Ammon's horn (tissue), 1 donor: Measurements from ENCODE around the gene GIPC2.
"Not testable (repeated sequence)": the region's sequence is repeated elsewhere in the genome, so short reads cannot be mapped to it uniquely, and the experiment has no call there.

ENCODE experiments used
- DNase-seq: peaks from one replicate; pipeline ENCODE4 v3.0.0-alpha.2; 2016; ENCODE audit warnings: low spot score

The GIPC2 gene, protein sequence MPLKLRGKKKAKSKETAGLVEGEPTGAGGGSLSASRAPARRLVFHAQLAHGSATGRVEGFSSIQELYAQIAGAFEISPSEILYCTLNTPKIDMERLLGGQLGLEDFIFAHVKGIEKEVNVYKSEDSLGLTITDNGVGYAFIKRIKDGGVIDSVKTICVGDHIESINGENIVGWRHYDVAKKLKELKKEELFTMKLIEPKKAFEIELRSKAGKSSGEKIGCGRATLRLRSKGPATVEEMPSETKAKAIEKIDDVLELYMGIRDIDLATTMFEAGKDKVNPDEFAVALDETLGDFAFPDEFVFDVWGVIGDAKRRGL

DNA sequence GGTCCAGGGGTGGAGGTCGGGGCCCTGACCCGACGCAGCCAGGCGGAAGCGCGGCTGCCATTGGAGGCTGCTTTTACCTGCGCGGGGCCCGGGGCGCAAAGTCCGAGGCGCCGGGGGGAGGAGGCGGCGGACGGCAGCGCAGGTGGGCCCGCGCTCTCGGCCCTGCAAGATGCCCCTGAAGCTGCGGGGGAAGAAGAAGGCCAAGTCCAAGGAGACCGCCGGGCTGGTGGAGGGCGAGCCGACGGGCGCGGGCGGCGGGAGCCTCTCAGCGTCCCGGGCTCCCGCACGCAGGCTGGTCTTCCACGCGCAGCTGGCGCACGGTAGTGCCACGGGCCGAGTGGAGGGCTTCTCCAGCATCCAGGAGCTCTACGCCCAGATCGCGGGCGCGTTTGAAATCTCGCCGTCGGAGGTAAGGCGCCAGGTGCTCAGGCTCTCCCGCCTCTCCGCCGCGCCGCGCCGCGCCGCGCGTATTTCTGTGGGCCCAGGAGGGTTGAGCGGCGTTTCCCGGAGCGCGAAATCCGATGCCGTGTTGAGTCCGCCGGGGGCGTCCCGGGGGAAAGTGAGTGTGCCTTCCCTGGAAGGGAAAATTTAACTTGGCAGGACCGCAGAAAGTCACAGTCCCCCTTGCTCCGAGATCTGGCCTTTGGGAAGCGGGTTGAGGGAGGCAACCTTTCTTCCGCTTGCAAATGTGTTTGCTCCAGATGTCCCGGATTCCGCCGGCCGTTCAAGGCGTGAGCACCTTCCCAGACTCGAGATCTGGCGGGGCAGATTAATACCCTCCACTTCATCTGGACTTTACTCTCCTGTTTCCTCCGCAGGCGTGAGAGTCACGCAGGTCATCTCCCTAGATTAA is at the start of gene GIPC2:
GIPC2 (plus strand) TSS at position 41 of the 853 bp plus-strand sequence; CDS start at position 170, 129 bp downstream.
- no peak for DNase-seq

DNA sequence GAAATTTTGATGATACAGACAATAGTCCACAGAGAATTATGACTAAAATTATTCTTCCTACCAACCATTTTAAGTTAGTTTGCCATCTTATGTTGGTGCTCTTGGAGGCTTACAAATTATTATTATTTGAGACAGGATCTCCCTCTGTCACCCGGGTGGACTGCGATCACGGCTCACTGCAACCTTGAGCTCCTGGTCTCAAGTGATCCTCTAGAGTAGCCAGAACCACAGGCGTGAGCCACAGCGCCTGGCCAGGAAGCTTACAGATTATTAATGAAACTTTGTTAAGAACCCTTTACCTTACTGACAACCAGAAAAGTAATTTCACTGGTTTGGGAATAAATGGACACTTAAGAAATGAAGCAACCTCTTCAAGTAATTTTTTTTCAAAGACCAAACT is 49.0 kb upstream of the GIPC2 start:
- no peak for DNase-seq

DNA sequence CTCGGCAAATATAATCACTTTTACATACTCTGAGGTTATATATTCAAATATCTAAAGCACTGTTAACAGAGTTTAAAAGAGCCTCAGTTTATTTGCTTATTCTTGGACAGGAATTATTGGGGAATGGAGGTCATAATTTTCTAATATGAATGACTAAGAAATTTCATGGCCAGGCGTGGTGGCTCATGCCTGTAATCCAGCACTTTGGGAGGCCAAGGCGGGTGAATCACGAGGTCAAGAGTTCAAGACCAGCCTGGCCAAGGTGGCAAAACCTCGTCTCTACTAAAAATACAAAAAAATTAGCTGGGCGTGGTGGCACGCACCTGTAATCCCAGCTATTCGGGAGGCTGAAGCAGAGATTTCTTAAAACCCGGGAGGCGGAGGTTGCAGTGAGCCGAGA is 45.2 kb upstream of the GIPC2 start:
- DNase-seq, result not testable (repeated sequence)

DNA sequence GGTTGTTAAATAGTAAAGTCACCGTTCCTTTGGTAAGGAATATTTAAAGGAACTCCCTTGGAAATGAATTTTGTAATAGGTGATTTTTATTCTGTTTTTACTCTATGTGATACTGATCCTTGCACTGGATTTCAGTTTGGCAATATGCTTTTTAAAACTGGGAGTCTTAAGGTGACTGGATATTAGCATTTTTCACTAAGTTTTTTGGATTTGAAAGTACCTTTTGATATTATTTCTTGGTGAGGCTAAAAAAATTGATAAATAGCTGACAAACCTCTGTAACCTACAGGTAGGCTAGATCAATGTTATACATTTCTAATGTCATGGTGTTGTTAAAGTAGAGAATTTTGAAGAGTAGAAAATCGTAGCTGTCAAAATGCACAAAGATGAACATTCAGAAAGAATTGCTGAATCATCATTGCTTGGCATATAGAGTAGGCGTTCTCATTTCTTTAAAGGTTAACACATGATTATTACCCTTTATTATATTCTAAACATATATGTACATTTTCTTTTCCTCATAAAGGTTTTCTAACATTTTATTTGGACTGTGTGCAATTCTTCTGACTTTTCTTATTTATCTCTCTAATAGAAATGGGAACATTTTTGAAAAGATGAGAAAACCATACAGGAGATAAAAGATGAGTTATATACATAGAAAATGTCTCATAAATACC is 42.6 kb upstream of the GIPC2 start:
- no peak for DNase-seq

DNA sequence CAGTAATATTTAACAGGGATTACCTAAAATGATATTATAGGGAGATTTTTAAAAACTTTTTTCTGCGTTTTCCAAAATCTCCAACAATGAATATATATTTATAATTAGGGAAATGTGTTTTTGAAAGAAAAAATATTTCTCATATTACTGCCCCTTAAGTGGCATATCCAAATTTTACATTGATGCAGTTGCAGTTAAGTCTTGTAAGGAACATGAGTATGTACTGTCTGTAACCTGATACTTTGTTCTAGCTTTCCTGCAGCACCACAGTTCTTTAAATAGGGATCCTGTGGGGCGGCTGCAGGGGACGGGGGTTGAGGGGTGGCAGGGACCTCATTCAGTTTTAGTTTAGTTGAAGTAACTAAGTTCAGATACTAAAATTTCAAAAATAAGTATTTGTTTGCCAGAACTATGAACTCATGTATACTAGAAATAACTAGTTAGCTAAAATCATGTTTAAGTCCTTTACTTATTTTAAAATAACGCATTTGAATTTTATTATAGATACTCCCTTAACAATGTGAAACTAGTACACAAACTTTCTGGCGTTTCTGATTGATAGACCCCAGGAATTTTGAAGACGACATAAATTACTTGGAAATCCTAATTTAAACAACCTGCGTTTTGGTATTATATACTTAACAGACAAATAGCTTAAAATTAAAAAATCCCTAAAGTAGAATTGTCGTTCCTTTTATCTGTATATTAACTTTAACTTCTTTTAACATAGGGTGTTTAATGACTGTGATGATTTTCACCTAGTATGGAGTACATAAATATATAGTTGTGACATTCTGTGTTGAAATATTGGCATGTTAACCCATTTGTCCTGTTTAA is 41.7 kb upstream of the GIPC2 start:
- peak; percentile 50 for DNase-seq

DNA sequence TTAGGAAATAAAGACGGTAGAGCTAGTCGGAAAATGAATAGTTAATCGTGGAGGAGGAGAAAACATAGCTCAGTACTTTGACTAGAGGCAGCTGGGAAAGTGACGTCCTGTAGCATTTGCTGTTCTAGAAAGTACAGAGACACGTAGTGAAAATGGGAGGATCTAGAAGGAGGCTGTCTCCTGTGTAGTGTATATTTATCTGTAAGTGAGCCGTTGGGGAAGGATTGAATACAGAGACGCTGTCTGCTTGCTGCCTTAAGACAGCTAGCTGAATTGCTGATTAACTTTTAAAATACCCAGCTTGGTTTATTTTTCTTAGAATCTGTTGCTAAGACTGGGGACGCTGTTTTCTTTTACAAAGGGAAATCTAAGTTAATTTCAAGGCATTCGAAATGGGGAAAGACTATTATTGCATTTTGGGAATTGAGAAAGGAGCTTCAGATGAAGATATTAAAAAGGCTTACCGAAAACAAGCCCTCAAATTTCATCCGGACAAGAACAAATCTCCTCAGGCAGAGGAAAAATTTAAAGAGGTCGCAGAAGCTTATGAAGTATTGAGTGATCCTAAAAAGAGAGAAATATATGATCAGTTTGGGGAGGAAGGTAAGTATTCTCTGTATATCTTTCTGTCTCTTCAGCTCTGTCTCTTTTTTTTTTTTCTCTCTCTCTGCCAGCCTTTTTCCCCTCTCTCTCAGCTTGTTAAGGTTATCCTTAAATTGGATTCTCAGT is 40.9 kb upstream of the GIPC2 start, which contains the start of gene DNAJB4:
DNAJB4 (plus strand) TSS at position 221 of the 729 bp plus-strand sequence; CDS start at position 393, 172 bp downstream.
- peak; percentile 96 for DNase-seq

DNA sequence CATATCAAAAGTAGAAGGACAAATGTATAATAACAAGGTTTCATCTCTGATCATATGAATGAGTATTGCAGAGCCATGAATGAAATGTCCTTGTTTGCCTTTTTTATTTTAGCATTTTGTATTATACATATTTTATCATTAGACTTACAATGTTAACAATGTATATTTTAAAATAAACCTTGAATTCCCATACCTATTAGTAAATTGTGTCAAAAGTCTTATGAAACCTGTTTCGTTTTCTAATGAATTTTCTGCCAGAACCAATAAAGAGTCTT is 40.4 kb upstream of the GIPC2 start:
- DNase-seq, result no peak

DNA sequence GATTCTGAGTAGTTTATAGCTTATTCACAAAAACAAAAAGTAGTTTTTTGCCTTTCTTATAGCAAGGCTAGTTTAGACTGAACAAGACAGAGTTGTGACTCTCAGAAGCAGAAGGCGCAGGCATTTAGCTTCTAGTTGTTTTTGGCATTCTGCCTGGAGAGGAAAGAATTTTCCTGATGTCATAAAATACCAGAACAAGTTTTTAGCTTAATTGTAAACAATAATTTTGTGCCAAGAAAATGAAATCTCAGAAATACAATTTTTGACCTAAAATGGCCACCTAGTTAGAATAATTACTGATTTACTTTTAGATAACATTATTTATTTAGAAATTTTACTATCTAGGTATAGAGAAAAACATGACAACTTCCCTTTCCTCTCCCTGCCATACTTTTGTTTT is 40.0 kb upstream of the GIPC2 start:
- DNase-seq, result peak; percentile 59

DNA sequence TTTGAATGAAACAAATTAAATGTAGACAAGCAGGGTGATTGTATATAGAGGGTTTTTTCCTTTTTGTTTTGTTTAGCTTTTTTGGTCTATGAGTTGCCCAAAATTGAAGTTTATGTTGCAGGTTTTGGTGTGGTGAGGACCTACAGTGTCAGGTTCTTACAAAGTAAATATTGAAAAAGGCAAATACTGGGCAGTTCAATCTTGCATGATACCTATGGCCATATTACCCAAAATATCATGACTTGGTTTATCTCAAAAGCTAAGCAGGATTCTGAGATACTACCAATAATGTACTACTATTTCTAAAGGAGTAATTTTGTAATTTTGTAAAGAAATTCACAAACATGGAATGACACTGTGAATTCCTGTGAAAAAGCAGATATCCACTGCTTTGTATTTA is 39.2 kb upstream of the GIPC2 start:
- DNase-seq, result no peak

DNA sequence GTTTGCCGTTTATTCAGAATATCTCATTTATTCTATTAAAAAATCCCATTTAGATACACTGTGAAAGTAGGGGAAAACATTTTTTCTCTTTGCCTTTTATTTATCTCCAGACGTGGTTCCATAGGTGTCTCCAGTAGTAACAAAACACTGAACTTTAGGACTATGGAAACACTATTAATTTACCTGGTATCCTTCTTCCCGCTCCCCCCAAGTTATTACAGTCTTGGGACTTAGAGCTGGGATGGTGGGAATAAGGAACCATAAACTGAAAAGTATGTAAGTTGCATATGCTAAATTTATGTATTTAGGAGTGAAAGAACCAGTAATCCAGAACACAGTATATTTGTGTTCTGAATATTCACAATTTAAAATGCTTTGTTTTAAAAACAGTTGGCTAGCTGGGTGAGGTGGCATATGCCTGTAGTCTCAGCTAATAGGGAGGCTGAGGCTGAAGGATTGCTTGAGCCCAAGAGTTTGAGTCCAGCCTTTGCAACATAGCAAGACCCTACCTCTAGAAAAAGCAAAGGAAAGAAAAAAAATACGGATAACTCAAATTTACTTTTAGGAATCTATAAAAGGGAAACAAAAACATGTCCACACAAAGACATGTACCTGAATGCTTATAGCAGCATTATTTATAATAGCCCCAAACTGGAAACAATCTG is 38.0 kb upstream of the GIPC2 start:
- DNase-seq, result no peak

DNA sequence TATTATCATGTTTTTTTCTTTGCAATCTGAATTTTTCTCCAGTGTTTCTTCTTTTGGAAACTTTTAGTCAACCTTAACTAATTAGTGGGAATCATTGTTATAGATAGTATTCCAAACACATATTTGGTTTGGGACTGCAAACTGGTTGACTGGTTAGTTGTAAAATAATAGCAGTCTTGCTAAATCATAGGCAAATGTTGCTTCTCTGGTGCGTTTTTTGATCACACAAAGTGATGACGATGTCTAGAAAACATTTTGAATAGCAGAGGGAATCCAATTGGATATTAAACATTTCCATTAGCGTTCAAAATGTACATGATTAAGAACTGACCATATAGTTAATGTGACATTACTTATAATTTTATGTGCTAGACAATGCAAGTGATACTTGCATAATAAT is 36.5 kb upstream of the GIPC2 start:
- no peak for DNase-seq

DNA sequence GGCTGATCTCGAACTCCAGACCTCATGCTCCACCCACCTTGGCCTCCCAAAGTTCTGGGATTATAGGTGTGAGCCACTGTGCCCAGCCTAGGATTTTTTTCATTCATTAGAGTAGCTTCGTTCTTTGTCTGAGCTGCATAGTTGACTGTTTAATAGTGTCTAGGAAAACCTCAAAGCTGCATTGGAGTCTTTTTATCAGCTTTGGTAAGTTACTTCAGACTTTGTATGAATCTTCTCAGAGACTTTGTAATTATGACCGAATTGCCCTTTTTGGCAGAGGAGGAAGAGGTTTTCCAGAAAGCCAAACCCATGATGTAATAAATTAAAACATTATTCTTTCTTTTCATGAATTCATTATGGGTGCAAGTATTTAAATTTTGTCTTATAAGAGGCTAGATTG is 35.9 kb upstream of the GIPC2 start:
- no peak for DNase-seq

DNA sequence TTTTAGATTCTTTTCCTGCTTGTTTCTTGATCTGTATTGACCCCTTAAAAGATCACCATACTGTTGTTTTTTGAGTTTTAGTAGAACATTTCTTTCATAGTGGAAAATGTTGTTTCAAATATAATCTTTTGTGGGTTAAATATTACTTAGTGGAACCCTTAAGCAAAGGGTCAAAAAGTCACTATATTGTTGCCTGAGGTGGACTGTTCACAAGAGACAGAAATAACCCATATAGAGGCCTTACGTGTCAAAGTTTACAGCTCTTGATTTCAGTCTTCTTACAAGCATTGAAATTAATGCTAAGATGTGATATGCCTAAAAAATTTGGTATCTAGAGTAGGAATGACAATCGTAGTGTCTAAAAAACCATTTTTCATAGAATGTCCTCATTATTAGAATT is 34.7 kb upstream of the GIPC2 start:
- no peak for DNase-seq

DNA sequence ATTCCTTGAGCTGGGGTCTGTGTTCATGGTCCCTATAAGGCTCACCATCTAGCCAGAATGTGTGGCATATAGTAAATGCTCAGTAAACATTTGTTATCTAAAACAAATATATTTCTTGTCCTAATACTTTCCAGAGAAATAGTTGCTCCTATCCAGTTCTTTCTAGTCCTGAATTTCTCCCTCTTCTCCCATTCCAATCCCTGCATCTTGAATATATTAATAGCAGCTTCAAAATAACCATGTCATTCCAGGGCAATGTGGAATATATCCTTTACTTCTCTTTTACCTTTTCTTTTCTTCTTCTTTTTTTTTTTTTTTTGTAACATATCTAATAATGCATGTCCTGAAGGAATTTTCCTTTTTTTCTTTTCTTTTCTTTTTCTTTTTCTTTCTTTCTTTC is 30.6 kb upstream of the GIPC2 start:
- no peak for DNase-seq

DNA sequence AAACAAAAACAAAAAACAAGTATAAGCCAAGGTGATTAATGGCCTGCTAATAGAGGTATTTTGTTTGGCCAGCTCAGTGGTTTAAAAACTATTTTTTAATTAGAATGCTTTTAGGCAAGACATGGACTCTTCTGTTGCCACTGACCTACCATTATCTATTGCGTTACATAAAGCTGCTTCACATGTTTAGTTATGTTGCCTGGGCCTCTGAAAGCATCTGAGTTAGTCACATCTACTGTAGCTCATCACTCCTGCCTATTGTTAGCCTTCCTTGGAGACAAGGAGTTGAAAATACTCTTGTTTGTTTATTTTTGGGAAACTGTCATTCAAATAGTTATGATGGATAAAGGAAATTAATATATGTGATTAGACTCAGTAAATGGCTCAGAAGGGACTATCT is 26.7 kb upstream of the GIPC2 start:
- DNase-seq, result no peak

DNA sequence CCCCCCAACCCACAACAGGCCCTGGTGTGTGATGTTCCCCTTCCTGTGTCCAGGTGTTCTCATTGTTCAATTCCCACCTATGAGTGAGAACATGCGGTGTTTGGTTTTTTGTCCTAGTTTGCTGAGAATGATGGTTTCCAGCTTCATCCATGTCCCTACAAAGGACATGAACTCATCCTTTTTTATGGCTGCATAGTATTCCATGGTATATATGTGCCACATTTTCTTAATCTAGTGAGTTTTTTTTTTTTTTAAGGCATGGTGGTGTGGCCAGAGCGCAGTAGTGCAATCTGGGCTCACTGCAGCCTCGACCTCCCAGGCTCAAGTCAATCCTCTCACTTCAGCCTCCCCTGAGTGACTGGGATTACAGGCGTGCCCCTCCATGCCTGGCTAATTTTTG is 24.6 kb upstream of the GIPC2 start:
- not testable (repeated sequence) for DNase-seq

DNA sequence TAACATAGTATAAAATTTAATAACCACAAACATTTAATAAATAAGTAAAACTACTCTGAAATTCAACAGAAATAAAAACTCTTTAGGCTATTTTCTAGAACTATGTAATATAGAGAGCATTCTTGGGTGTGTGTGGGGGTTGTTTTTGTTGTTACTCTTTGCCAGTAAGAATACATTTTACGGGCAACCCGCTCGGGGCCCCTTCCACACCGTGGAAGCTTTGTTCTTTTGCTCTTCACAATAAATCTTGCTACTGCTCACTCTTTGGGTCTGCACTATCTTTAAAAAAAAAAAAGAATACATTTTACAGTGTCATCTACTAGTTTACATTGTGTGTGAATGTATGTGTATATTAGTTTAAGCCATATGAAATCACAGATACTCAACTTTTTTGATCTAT is 16.0 kb upstream of the GIPC2 start:
- no peak for DNase-seq

DNA sequence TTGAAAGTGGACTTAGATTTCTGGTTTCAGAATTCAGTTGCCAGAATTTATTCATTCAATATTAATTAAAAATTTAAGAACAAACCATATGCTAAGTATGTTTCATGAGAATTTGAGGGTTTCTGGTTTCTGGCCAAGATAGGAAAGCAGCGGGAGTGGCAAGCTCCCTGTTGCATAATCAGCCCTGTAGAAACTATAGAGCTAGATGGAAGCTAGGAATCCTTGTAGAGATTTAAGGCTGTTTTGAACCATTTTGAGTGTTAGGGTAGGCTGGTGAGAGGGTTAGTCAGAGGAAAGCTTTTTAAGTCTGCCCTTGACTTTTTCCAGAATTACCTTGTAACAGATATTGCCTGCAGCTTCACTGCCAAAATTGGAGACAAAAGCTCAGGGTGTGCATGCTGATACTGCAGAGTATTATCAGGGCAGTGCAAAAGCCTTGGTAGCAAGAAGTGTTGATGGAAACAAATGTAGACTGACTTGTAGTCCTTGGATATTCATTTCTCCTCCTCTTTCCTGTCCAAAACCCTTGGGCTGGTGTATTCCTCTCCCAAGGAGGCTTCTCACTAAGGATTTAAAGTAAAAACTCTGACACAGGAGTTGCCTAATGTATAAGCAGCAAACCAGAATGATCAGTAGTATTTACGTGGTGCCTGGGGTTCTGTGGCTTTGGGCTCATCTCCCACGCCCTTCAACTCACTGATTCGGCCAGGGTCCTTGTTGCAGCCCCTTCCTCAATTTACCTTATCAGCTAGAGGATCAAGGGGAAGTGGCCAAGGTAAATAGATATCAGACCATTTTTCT is 12.6 kb upstream of the GIPC2 start:
- DNase-seq, result no peak

DNA sequence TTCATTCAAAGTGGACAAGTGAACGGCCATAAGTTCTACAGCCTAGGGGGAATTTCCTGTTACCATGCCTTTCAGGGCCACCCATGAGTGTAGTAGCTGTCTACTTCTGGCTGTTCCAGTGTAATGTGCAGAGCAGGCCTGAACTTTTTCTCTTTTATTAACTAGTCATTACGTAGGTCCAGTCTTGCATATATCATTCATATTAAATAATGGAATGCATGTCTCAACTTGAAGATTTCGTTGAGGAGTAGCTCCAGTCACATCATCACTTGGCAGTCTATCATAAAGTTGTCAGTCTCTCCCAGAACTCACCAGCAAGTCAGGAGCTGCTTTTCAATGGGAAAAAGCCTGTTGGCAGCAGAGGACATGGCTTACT is 12.0 kb upstream of the GIPC2 start:
- no peak for DNase-seq

DNA sequence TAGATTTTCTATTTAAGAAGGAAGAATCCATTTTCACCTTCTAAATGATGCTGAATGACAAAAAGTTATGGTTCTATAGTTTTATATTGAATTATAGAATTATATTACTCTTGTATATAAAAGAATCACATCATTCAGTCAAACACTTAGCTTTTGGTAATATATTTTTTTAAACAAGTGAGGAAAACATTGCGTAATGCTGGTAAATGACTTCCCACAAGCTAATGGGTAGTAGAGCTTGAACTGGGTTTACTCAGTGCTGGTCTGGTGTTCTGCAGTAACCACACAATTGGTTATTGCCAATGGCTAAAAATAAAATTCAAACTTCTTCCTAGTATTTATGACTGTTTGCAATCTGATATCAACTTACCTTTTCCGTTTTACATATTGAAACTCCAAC is 10.6 kb upstream of the GIPC2 start:
- no peak for DNase-seq
